HEK293 (cell line): Measurements from ENCODE around the gene GTF2F1.

Experiments
- CTCF ChIA-PET: fragments of 350-600 bp; formaldehyde crosslinking; extraction: SDS; loops from one replicate; lab custom pipeline; 2021; ENCODE audit warnings: antibody characterized with exemption; lab: Yijun Ruan, JAX
- POLR2A ChIA-PET: fragments of 300-600 bp; formaldehyde crosslinking; extraction: SDS; loops from one replicate; lab custom pipeline; 2020; ENCODE audit warnings: antibody characterized with exemption, inconsistent platforms; lab: Yijun Ruan, JAX
- H3K27ac ChIP-seq: fragments of 200-500 bp; sonication (Bioruptor generic); 2 replicates; pipeline ENCODE4 v1.5.1; 2014; ENCODE audit warnings: low read depth, low read length, control low read depth, inconsistent platforms; ENCODE audit errors: extremely low read depth
- H3K36me3 ChIP-seq, 2 experiments: fragments of 200-500 bp in 1 of 2; sonication (Bioruptor generic) in 1 of 2; 1 replicate in 1 of 2; 2 replicates in 1 of 2; pipeline ENCODE4 v1.5.1; 2014 to 2017; ENCODE audit warnings: inconsistent platforms in 2 of 2, low read length in 2 of 2; ENCODE audit not compliant: control insufficient read depth in 2 of 2, insufficient read depth in 1 of 2
- H3K4me1 ChIP-seq: fragments of 200-500 bp; sonication (Bioruptor generic); 2 replicates; pipeline ENCODE4 v1.5.1; 2014; ENCODE audit warnings: mild to moderate bottlenecking, low read length, inconsistent platforms; ENCODE audit not compliant: control insufficient read depth, insufficient read depth
- H3K4me3 ChIP-seq: 2 replicates; pipeline ENCODE4 v1.5.1; 2011; ENCODE audit warnings: low read depth, mild to moderate bottlenecking, control low read depth, low read length, moderate library complexity
- H3K9me3 ChIP-seq: fragments of 200-500 bp; sonication (Bioruptor generic); 2 replicates; pipeline ENCODE4 v1.5.1; 2014; ENCODE audit warnings: low read depth, low read length, inconsistent platforms; ENCODE audit not compliant: control insufficient read depth, insufficient read depth
- AEBP2 ChIP-seq: fragments of 450-650 bp; formaldehyde crosslinking; IDR thresholded peaks from 2 replicates; pipeline ENCODE4 v1.5.1; 2016; ENCODE audit warnings: missing biosample characterization, missing genetic modification characterization, borderline replicate concordance
- IKZF3 ChIP-seq: fragments of 450-650 bp; IDR thresholded peaks from 2 replicates; pipeline ENCODE4 v1.5.0; 2018; ENCODE audit warnings: missing biosample characterization, mild to moderate bottlenecking, missing genetic modification characterization, moderate library complexity
- KLF1 ChIP-seq: fragments of 450-650 bp; formaldehyde crosslinking; IDR thresholded peaks from 2 replicates; pipeline ENCODE4 v1.5.1; 2016; ENCODE audit warnings: missing biosample characterization, missing genetic modification characterization
- KLF8 ChIP-seq: fragments of 450-650 bp; formaldehyde crosslinking; IDR thresholded peaks from 2 replicates; pipeline ENCODE4 v1.5.1; 2016; ENCODE audit warnings: missing biosample characterization, missing genetic modification characterization
- MEIS1 ChIP-seq: sonication (generic); formaldehyde crosslinking; IDR thresholded peaks from 2 replicates; pipeline ENCODE4 v1.8.1; 2022; ENCODE audit warnings: missing genetic modification reagents, mild to moderate bottlenecking, borderline replicate concordance
- REST ChIP-seq: fragments of 450-650 bp; formaldehyde crosslinking; IDR thresholded peaks from 2 replicates; pipeline ENCODE4 v1.5.1; 2016; ENCODE audit warnings: missing biosample characterization, missing genetic modification characterization
- SP2 ChIP-seq: fragments of 450-650 bp; formaldehyde crosslinking; IDR thresholded peaks from 2 replicates; pipeline ENCODE4 v1.5.1; 2016; ENCODE audit warnings: missing biosample characterization, missing genetic modification characterization
- TSHZ1 ChIP-seq: fragments of 450-650 bp; formaldehyde crosslinking; IDR thresholded peaks from 2 replicates; pipeline ENCODE4 v1.5.1; 2016; ENCODE audit warnings: missing biosample characterization, missing genetic modification characterization, borderline replicate concordance
- ZNF133 ChIP-seq: fragments of 450-650 bp; formaldehyde crosslinking; IDR thresholded peaks from 2 replicates; pipeline ENCODE4 v1.5.1; 2016; ENCODE audit warnings: missing biosample characterization, missing genetic modification characterization
- ZNF140 ChIP-seq: fragments of 450-650 bp; formaldehyde crosslinking; IDR thresholded peaks from 2 replicates; pipeline ENCODE4 v1.5.1; 2016; ENCODE audit warnings: missing biosample characterization, missing genetic modification characterization
- ZNF155 ChIP-seq: fragments of 450-650 bp; formaldehyde crosslinking; IDR thresholded peaks from 2 replicates; pipeline ENCODE4 v1.5.1; 2016; ENCODE audit warnings: missing biosample characterization, missing genetic modification characterization
- ZNF211 ChIP-seq: fragments of 450-650 bp; formaldehyde crosslinking; IDR thresholded peaks from 2 replicates; pipeline ENCODE4 v1.5.1; 2016; ENCODE audit warnings: low read depth, missing biosample characterization, missing genetic modification characterization
- ZNF354C ChIP-seq: fragments of 450-650 bp; formaldehyde crosslinking; IDR thresholded peaks from 2 replicates; pipeline ENCODE4 v1.5.1; 2016; ENCODE audit warnings: missing biosample characterization, missing genetic modification characterization, low read depth, borderline replicate concordance
- ZNF404 ChIP-seq: fragments of 450-650 bp; formaldehyde crosslinking; IDR thresholded peaks from 2 replicates; pipeline ENCODE4 v1.5.1; 2017; ENCODE audit warnings: missing biosample characterization, missing genetic modification characterization
- ZNF426 ChIP-seq: fragments of 450-650 bp; formaldehyde crosslinking; IDR thresholded peaks from 2 replicates; pipeline ENCODE4 v1.5.1; 2017; ENCODE audit warnings: missing biosample characterization, missing genetic modification characterization, mild to moderate bottlenecking, inconsistent platforms, moderate library complexity
- ZNF510 ChIP-seq: fragments of 450-650 bp; formaldehyde crosslinking; IDR thresholded peaks from 2 replicates; pipeline ENCODE4 v1.5.1; 2018; ENCODE audit warnings: mild to moderate bottlenecking, missing genetic modification characterization, missing biosample characterization; ENCODE audit not compliant: insufficient replicate concordance
- ZNF514 ChIP-seq: fragments of 450-650 bp; formaldehyde crosslinking; IDR thresholded peaks from 2 replicates; pipeline ENCODE4 v1.5.1; 2016; ENCODE audit warnings: missing biosample characterization, missing genetic modification characterization
- ZNF624 ChIP-seq: fragments of 450-650 bp; formaldehyde crosslinking; IDR thresholded peaks from 2 replicates; pipeline ENCODE4 v1.5.1; 2017; ENCODE audit warnings: missing biosample characterization, missing genetic modification characterization
- ZNF658 ChIP-seq: fragments of 450-650 bp; formaldehyde crosslinking; IDR thresholded peaks from 2 replicates; pipeline ENCODE4; 2016; ENCODE audit warnings: missing biosample characterization, missing genetic modification characterization
- ZNF692 ChIP-seq: fragments of 450-650 bp; formaldehyde crosslinking; IDR thresholded peaks from 2 replicates; pipeline ENCODE4 v1.5.1; 2016; ENCODE audit warnings: missing biosample characterization, missing genetic modification characterization
- ZNF791 ChIP-seq: fragments of 450-650 bp; formaldehyde crosslinking; IDR thresholded peaks from 2 replicates; pipeline ENCODE4 v1.5.1; 2016; ENCODE audit warnings: missing biosample characterization, missing genetic modification characterization

Gene GTF2F1

GRCh38 chr19:6433165-6433564, 40.2 kb upstream of the GTF2F1 start:
- H3K4me1 ChIP-seq, result no peaks in the 10 kb centered on the region
- H3K27ac ChIP-seq, result no peak overlapping the region
- no peaks in the 10 kb centered on the region for H3K36me3 ChIP-seq
- H3K9me3 ChIP-seq, result no peaks in the 10 kb centered on the region
- CTCF ChIA-PET, result interaction anchor here (0.6 kb wide), 1 partner anchor 52 kb away, joined by 3 read pairs; no protein-coding TSS in a partner anchor
- POLR2A ChIA-PET, result no interaction called here
- H3K4me3 ChIP-seq, result no peak overlapping the region
- TF ChIP-seq IKZF3 (tag by site-specific recombination) (no peak), KLF1 (tag by site-specific recombination) (peak; percentile 61; the same call in 1 of the 2 replicates)

- no peak overlapping the region for H3K27ac ChIP-seq
- POLR2A ChIA-PET, result interaction anchor here (0.6 kb wide), 1 partner anchor 27 kb away, joined by 3 read pairs; no protein-coding TSS in a partner anchor
- no peaks in the 10 kb centered on the region for H3K4me1 ChIP-seq
- H3K36me3 ChIP-seq, result no peaks in the 10 kb centered on the region
- no peaks in the 10 kb centered on the region for H3K9me3 ChIP-seq
- TF ChIP-seq AEBP2 (no peak), ZNF658 (tag by site-specific recombination) (no peak), ZNF426 (tag by site-specific recombination) (no peak), ZNF510 (tag by site-specific recombination) (no peak), ZNF404 (tag by site-specific recombination) (no peak), ZNF354C (tag by site-specific recombination) (no peak), REST (no peak)
- TF ChIP-seq, all 188 proteins: peak for 0
- CTCF ChIA-PET, result interaction anchor here (0.6 kb wide), 1 partner anchor 961 kb away, joined by 4 read pairs; no protein-coding TSS in a partner anchor
- no peak overlapping the region for H3K4me3 ChIP-seq
Measured at GRCh38 chr19:6431891-6432290, 38.9 kb upstream of the GTF2F1 start.

GRCh38 chr19:6429419-6430221, 36.7 kb upstream of the GTF2F1 start:
- Histone ChIP-seq H3K4me3 (no peak overlapping the region), H3K9me3 (no peaks in the 10 kb centered on the region), H3K27ac (no peak overlapping the region), H3K36me3 (no peaks in the 10 kb centered on the region), H3K4me1 (no peaks in the 10 kb centered on the region)
- POLR2A ChIA-PET, result no interaction called here
- CTCF ChIA-PET, result interaction anchor here (0.6 kb wide), 1 partner anchor 434 kb away, joined by 4 read pairs; no protein-coding TSS in a partner anchor
- no peak for TF ChIP-seq ZNF155 (tag by site-specific recombination)
- no peak for TF ChIP-seq KLF8 (tag by site-specific recombination)
- TF ChIP-seq ZNF211, result no peak
- no peak for TF ChIP-seq ZNF791 (tag by site-specific recombination)
- no peak for TF ChIP-seq ZNF133 (tag by site-specific recombination)
- no peak for TF ChIP-seq ZNF514 (tag by site-specific recombination)
- TF ChIP-seq TSHZ1 (tag by site-specific recombination), result no peak
- TF ChIP-seq ZNF692 (tag by site-specific recombination), result no peak
- peak; percentile 45; the same call in 1 of the 2 replicates for TF ChIP-seq SP2
- no peak for TF ChIP-seq ZNF140 (tag by site-specific recombination)
- no peak for TF ChIP-seq MEIS1 (CRISPR knock-in tag)
- no peak for TF ChIP-seq ZNF624 (tag by site-specific recombination)
